Dedifferentiated amniotic fluid mesenchymal stem cell (primary cell): Measurements from ENCODE around the gene SCO2.

Source experiments
- DNase-seq: peaks from one replicate; pipeline ENCODE4 v3.0.0-alpha.2; 2016; ENCODE audit errors: extremely low spot score

The SCO2 gene

DNA sequence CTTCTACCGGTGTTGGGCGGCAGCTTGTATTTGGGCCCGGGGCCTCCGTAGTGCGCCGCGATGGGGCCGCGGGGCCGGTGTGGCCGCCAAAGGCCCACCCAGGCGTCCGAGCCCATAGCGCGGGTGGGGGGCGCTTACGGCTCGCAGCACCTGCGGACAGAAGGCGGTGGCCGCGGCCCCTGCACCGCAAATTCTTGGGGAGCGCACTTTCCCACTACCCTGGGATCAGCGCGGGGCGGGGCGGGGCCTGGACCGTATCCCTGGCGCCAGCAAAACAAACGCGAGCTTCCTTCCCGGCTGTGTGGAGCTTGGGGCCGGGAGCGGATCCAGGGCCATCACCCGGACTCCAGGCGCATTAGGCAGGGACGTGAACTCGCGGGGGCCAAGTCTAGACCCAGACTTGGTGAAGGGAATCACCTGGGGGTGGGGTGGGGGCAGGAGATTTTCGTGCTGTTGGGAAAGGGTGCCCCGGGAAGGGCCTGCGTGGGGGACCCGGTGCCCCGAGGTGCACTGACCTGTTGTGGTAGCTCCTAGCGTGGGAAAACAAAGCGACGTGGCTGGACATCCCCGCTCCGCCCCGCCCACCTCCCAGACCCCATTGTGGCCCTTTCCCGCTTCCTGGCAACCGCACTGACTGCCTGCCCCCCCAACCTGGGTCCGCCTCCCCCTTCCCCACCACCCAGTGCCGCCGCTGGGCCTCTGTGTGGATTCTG lies 6.7 kb upstream of the SCO2 start:
- DNase-seq, result no peak

DNA sequence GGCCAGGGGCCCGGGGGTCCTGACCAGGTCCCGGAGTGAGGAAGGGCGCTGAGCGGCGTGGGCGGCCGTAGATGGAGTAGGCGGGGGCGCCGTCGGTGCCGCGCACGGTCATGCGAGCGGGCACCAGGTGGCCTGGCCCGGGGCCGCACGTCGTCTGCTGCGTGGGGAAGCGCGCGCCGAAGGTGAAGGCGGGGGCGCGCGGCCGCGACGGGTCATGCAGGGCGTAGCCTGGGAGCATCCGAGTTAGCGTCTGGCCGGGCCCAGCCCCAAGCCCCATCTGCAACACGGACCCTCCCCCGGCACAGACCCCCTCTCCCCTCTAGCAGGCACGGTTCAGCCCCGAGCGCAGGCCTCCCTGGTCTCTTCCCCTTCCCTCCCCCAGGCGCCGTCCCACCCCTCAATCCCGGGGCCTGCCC lies 6.2 kb upstream of the SCO2 start:
- DNase-seq, result no peak

DNA sequence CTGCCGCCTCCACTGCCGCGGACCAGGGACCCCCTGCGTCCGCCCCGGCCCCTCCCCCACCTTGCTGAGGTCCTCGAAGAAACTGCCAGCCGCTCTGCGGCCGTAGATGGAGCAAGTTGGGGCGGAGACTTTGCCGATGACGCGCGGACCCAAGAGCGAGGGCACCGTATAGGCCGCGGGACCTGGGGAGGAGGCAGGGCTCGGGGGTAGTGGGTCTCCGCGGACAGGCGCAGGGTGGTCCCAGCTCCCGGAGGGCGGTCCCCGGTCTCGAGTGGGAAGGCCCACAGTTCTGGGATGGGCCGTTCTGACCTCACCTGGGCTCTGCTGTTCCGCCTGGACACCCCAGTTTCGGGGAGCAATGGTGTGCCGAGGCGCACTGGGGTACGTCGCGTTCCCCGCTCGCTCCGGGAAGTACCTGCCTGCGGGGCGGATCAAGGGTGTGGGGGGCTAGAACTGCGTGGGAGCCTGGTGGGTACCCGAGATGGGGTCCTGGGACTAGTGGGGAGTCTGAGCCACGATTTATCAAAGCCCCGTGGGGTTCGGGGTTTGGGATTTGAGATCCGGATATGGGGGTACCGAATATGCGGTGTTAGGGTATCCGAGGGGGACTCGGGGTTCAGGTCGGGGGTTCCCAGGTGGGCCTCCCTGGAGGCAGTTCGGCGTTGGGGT lies 5.6 kb upstream of the SCO2 start:
- no peak for DNase-seq

DNA sequence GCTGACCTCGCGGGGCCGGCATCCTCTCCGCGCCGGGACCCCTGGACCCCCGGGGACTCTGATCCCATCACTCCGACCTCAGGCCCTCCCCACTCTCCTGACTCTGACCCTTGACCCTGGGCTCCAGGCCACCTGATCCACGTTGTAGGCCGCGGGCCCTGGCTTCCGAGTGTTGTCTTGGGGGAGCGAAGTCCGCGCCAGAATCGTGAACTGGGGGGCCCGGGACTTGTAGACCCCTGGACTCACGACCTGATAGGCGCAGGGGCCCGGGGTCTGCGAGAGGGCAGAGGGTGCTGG lies 5.1 kb upstream of the SCO2 start:
- no peak for DNase-seq

DNA sequence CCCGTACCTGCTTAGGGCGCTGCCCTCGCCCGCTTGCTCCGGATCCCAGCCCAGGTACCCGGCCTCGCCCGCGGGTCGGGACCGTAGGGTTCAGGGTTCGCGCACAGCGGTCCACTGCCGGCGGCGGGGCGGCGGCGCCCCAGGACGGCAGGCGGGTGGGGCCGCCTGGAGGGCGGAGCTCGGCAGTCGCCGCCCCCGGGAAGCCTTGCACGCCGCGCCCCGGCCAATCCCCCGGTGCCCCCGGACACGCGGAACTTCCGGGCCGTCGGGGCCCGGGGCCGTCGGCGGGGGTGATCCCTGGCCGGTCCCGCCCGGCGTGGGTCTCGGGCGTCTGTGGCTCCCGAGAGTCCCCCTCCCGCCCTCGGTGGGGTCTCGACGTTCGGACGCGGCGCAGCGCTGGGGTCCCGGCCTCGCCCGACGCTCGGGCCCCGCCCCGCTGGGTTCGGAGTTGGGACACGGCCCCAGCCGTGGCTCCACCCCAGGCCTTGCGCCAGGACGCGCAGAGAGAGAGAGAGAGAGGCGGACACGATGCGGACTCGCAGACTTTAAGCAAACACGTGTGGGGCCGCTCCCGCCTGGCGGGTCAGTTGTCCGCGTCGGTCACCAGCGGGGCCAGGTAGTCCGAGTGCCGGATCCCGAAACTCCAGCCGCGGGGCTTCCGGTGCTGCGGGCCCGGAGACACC lies 4.6 kb upstream of the SCO2 start, which contains the start of gene TYMP:
TYMP (minus strand) TSS at position 116 of the 683 bp plus-strand sequence. CDS start 303 bp downstream, outside the sequence.
- no peak for DNase-seq

DNA sequence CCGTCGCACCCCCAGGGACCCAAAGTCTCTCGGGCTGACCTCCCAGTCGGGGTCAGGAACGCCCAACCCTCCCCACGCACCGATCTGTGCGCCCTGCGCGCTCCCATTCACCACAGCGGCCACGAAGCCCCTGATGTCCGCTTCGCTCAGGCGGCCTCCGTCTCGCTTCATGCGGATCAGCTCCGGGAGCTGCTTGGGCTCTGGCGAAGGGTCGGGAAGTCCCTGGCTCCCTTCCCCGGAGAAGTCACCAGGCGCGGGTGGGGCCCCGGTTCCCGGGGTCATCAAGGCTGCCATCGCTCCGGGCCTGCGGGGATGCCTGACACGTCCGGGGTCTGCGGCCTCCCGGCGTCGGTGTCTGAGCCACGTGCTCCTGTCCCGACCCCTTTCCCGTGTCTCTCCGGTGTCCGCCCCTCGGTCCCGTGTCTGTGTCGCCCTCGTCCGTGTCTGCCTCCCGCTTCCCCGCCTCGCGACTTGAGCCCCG lies 4.1 kb upstream of the SCO2 start:
- no peak for DNase-seq

DNA sequence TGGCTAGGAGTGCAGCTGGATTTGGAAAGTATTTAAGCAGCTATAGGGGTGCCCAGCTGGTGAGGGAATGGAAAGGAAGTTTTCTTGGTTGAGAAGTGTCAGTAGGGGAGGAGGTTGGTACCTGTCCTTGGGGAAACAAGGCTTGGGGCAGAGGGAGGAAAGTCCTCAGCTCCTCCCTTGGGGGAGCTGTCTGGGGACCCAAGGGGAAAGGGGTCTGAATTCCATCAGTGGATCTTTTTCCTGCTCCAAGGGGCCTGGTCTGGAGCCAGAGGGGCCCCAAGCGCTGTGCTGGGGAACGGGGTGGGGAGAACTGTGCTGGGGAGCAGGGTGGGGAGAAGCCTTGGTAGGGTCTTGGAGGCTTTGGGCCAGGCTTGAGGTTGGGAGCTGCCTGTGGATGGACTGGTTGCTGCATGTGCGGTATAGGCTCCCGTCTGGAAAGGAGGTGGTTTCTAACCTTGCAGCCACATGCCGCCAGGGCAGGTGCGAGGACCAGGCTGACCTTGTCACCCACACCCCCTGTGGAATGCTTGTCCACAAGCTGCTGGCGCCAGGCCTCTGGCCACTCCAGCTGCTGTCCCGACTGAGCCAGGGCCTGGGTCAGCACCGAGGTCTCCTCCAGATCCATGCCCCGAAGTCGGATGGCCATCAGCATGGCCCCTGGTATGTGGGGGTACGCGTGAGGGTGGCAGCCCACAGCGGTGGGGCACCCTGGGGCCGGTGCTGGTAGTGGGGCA lies 3.5 kb upstream of the SCO2 start:
- no peak for DNase-seq

DNA sequence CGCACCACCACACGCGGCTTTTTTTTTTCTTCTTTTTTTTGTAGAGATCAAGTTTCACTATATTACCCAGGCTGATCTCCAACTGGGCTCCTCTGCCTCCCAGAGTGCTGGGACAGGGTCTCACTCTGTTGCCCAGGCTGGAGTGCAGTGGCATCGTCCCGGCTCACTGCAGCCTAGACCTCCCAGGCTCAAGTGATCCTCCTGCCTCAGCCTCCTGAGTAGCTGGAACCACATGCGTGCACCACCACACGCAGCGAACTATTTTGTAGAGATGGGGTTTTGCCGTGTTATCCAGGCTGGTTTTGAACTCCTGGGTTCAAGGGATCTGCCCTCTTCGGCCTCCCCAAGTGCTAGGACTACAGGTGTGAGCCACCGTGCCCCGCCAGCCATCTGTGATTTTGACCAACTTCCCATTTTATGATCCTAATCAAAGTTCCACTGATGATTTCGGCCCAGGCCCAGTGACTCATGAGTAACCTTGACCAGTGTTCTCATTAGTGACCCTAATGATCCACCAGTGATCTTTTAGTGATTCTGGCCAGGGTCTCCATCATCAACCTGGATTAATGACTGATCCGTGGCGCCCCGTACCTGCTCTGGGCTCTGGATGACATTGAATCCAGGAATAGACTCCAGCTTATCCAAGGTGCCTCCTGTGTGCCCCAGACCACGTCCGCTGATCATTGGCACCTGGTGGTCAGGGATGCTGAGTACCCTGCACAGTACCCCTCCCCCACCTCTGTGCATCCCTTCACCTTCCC lies 2.7 kb upstream of the SCO2 start:
- DNase-seq, result no peak

DNA sequence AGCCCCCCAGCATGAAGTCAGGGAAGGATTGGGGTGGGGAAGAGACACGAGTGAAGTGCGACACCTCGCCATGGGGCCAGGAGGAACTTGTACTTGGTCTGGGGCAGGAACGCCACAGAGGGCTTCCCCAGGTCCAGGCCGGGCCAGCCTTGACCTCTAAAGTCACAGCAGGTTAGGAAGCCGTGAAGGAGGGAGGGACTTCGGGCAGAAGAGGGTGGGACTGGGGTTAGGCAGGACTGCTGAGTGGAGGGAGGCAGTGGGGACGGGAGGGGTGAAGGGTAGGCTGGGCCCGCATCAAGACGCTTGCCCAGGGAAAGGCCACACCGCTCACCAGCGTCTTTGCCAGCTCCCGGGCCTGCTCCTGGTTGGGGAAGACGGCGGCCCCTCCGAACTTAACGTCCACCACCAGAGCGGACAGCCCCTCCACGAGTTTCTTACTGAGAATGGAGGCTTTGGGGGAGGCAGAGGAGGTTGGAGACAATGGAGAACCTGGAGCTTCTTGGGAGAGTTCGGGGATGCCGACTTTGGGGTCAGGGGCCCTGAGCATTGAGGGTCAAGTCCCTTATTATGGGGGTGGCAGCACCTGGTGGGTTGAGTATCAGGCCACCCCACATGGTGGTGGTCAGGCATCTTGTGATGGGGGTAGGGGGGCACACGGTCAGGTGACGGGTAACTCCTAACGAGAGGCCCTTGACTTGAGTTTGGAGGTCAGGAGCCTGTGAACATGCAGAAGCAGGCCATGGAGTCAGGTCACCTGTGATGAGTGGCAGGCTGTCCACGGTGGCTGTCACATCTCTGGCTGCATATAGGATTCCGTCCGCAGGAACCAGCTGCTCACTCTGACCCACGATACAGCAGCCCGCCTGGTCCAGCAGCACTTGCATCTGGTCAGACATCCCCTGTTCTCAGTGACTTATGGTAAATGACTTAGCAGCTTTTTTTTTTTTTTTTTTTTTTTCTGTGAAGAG lies 1.7 kb upstream of the SCO2 start:
- no peak for DNase-seq

DNA sequence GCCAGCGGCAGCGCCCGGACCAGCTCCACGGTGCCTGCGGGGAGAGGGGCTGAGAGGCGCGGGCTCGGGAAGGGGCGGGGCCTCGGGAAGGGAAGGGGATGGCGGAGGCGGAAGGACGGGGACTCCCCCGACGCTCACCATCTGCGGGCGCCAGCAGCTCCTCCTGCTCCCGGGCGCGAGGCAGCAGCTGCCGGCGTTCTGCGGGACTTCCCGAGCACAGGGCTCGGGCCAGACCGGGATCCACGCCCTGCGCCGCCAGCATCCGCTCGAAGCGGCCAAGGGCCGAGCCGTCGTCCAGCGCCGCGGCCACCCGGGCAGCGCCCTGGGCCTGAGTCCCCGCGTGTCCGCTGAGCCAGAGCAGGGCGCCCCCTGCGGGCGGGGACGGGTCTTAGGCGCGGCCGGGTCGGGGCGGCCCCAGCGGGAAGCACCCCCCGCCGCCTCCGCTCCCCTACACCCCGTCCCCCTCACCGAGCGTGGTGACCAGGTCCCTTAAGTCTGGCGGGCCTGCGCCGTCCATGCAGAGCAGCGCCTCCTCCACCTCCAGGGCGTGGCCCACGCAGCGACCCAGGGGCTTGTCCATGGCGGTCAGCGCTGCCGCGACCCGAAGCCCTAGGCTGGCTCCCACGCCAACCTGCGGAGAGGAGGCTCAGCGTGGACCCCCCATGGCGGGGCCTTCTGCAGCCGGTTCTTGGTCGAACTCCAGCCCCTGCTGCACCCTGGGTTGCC lies 873 bp upstream of the SCO2 start:
- peak; percentile 60 for DNase-seq

DNA sequence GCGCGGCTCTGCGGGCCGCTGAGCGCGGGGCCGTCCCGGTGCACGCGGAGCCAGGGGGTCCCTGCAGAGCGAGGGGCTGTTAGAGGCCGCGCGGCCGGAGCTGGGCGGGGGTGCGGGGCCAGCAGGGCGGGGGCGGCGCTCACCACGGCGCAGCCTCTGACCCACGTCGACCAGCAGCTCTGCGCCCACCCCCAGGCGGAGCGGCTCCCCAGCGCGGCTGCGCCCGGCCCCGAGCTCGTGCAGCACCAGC lies 385 bp upstream of the SCO2 start:
- DNase-seq, result no peak

DNA sequence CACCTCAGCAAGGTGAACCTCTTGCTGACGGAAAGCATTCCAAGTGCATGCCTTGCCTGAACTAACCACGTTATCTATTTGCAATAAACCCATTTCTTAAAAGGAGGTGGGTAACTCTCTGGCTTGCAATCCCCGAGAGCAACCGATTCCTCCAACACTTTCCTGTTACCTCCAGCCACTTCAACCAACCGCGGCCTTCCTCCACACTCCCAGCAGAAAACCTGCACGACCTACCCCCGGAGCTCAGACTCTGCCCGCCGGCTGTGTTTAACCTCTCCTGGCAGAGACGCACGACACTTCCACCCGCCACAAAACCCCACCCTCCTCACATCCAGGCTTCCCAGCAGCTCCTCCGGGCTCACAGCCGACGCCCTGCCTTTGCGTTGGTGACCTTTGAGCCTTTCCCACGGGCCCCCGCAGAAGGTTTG lies 708 bp downstream of the SCO2 start:
- no peak for DNase-seq

DNA sequence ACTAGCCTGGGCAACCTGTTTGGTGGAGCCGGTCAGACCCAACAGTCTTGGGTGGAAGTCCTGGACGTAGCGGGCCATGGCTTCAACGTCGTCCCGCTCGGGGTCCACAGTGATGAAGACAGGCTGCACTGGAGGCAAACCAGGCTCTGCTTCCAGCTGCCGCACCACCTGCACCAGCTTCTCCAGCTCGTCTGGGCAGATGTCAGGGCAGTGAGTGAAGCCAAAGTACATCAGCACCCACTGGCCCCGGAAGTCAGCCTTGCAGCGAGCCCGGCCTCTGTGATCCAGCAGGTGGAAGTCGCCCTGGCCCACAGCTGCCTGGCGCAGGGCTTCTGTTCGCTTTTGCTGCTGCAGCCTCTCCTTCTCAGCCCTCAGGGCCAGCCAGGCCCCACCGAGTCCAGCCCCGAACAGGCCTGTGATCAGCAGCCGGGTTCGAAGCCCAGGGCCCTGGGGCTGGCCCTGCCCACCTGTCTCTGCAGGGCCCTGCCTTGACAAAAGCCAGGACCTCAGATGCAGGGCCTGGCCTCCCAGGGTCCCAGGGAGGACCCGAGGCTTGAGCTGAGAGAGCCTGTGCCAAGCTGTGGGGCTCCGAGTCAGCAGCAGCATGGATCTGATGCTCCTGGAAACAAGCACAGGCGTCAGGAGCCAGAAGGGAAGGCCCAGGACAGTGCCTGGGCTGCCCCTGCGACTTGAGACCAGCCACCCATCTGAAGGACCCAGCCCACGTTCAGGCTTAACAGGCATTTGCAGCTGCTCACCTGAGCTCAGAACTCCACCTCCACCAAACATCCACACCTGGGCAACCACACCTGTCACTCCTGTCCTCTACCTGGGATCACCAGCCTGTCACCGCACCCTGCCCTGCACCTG lies 1.4 kb downstream of the SCO2 start:
- DNase-seq, result no peak

DNA sequence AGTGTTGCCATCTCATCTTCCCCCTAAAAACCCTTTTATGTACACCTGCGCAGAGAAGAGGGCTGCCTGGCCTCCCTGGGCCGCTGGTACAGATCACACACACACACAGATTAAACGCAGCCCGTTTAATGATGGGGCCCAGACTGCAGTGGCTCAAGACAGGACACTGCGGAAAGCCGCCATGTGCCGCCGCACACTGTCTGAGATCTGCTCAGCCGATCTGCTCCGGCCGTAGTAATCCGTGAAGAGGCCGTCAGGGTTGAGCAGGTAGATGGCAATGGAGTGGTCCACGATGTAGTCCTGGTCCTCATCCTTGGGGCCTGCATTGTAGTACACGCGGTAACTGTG lies 2.0 kb downstream of the SCO2 start:
- no peak for DNase-seq

DNA sequence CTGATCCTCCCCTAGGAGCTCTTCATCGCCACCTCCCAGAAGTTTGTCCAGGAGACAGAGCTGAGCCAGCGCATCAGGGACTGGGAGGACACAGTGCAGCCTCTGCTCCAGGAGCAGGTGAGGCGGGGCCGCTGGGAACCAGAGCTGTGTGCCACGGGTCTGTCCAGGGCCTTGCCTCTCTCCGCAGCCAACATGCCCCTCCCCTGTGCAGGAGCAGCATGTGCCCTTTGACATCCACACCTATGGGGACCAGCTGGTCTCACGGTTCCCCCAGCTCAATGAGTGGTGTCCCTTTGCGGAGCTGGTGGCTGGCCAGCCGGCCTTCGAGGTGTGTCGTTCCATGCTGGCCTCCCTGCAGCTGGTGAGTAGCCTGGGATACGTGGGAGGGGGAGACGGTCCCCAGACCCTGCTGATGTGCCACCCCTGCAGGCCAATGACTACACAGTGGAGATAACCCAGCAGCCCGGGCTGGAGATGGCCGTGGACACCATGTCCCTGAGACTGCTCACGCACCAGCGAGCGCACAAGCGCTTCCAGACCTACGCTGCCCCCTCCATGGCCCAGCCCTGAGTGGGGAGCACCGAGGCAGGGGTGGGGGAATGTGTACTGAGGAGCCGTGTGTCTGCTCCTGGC lies 2.5 kb downstream of the SCO2 start:
- no peak for DNase-seq

DNA sequence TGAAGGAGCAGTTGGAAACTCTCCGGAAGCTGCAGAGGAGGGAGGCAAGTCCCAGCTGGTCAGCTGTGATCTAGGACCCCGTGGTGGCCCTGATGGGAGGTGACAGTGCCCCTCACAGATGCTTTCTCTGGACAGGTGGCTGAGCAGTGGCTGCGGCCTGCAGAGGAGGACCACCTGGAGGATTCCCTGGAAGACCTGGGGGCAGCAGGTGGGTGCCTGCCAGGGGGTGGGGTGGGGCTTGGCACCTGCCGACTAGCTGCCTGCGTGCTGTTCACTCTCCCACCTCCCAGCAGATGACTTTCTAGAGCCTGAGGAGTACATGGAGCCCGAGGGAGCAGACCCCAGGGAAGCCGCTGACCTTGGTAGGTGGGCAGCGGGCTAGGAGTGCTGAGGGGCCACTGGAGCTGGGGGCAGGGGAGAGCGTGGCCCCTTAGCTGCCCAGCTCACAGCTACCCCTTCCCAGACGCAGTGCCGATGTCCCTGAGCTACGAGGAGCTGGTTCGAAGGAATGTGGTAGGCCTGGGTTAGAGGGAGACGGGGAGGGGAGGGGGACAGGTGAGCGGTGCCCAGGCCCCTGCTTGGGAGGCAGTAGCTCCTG lies 3.1 kb downstream of the SCO2 start:
- no peak for DNase-seq

DNA sequence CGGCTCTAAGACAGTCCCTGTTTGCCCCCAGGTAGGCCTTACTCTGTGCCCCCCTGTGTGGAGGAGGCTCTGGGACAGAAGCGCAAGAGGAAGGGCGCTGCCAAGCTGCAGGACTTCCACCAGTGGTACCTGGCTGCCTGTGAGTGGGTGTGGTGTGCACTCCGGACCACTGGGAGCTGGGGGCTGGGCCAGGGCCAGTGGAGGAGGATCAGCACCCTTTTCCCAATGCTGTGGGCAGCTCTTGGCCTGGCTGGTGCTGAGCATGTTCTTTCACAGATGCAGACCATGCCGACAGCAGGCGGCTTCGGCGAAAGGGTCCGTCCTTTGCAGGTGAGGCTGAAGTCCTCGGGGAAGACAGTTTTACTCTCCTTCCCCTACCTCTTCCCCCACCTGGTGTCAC lies 3.7 kb downstream of the SCO2 start:
- no peak for DNase-seq

DNA sequence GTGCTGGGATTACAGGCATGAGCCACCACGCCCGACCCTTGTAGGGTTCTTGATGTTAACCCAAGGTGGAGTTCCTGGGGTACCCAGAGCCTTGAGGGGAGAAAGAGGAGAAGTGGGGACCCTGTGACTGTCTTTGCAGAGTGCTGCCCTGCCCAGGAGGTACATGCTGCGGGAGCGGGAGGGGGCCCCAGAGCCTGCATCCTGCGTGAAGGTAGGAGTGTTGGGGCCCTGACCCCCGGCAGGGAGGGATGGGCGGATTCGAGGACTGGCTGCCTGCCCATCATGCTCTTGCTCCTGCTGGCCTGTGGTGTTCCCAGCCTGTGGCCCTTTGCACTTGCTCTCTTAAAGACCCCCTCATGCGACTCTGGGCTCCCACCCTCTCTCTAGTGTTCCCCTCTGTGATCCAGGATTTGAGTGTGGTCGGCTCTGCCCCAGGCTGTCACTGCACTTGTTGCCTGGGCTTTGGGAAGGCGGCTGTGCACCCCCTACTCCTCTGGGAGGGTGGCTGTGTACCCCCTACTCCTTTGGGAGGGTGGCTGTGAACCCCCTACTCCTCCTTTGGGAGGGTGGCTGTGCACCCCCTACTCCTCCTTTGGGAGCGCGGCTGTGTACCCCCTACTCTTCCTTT lies 4.5 kb downstream of the SCO2 start:
- no peak for DNase-seq
